Spleen (tissue), 7 donors: ENCODE data around the gene MTMR1.

ENCODE experiments used
- CTCF ChIP-seq, 11 experiments: fragments of 200-600 bp in 7 of 11; fragments of 450-650 bp in 4 of 11; sonication (generic) in 4 of 11; IDR thresholded peaks in 8 of 11; conservative IDR thresholded peaks in 3 of 11; 1 replicate in 7 of 11; 2 replicates in 4 of 11; pipeline versions ENCODE4 v1.4.0 to v1.8.0; 2016 to 2021; ENCODE audit warnings: antibody characterized with exemption in 11 of 11, inconsistent platforms in 4 of 11, mild to moderate bottlenecking in 1 of 11
- POLR2A ChIP-seq, 3 donors: fragments of 450-650 bp; IDR thresholded peaks; one replicate each; pipeline ENCODE4 v1.5.1; 2017; ENCODE audit warnings: antibody characterized with exemption in 3 of 3, mild to moderate bottlenecking in 1 of 3
- donor health status: DM: no; HTN: no; CAD: no; lungs with moderate emphysema.
- donor health status: DM: no; HTN: no; CAD: no.
- donor health status: DM: no; HTN: no; CAD: no.

- TF ChIP-seq POLR2A (IDR thresholded peaks at IDR 0.05) (no peak), CTCF (IDR thresholded peaks at IDR 0.05 in 8 of 11, conservative IDR thresholded peaks at IDR 0.05 in 3 of 11) (no peak)
Measured at GRCh38 chrX:150648296-150648940, 44.8 kb upstream of the MTMR1 start.
